ENCODE measurements around the gene BIK. TPM values are rescaled to one million over a fixed set of nuclear protein-coding genes. Genes with fewer than 3 reads are reported as not detected.

Gene BIK, protein sequence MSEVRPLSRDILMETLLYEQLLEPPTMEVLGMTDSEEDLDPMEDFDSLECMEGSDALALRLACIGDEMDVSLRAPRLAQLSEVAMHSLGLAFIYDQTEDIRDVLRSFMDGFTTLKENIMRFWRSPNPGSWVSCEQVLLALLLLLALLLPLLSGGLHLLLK
- 1 to 10 TPM; 1.5 to 1.9 TPM for total RNA-seq

DNA sequence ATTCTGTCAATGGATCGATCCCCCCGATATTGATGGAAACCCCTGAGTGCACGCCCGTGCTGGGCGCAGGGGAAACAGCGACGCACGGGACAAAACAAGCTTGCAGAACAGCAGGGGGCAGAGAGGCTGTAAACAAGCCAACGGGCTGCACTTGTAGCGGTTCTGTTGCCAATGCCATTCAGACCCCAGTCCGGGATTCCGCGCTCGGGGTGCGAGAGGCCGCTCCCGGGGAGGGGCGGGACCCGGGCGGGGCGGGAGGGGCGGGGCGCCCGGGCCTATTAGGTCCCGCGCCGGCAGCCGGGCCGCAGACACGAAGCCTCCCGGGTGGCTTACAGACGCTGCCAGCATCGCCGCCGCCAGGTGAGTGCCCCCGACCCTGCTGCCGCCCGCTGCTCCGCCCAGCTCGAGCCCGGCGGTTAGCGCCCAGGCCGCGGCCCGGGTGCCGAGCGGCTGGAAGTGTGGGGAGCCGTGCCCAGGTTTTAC lies at the start of gene BIK:
Gene BIK, plus strand, starts transcription at position 307 of the 483 bp plus-strand sequence. CDS start 13,273 bp downstream, outside the sequence.
- Mint-ChIP-seq H3K36me3 (no peaks in the 10 kb centered on the region), H3K9me3 (ENCODE audit: low read depth) (no peaks in the 10 kb centered on the region), H3K4me1 (peaks cover 7% of the 10 kb centered on the region), H3K27ac (no peak within 1 kb of the TSS), H3K4me3 (peak within 1 kb of the TSS; percentile 65), H3K27me3 (peaks cover 35% of the 10 kb centered on the region)
- CTCF ChIA-PET = interaction anchor here (1.2 to 2.5 kb wide), 3 partner anchors 8 to 32 kb away, joined by 3 to 7 read pairs (median 6); partner anchors contain the start of gene MCAT
- DNase-seq (peak; percentile 67), ATAC-seq (peak; percentile 75)

DNA sequence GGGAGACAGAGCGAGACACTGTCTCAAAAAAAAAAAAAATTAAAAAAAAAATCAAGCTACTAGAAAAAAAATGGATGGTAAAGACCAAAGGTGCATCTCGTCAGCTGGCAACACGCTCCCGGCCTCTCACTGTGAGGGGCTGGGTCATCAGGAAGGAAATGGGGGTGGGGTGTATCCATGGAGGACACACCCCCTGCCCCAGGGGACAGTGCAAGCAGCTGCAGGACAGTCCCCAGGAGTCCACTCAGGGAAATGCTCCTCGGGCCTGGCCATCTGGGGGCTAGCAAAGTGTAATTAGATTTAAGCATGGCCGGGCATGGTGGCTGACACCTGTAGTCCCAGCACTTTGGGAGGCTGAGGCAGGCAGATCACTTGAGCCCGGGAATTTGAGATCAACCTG lies 44.4 kb upstream of the BIK start:
- DNase-seq = no peak
- CTCF ChIA-PET = no interaction called here
- H3K27ac Mint-ChIP-seq = no peak overlapping the region
- no peak for ATAC-seq
- no peaks in the 10 kb centered on the region for H3K9me3 Mint-ChIP-seq (ENCODE audit: low read depth)
- no peaks in the 10 kb centered on the region for H3K4me1 Mint-ChIP-seq
- H3K27me3 Mint-ChIP-seq = no peaks in the 10 kb centered on the region
- H3K4me3 Mint-ChIP-seq = no peak overlapping the region
- no peaks in the 10 kb centered on the region for H3K36me3 Mint-ChIP-seq

DNA sequence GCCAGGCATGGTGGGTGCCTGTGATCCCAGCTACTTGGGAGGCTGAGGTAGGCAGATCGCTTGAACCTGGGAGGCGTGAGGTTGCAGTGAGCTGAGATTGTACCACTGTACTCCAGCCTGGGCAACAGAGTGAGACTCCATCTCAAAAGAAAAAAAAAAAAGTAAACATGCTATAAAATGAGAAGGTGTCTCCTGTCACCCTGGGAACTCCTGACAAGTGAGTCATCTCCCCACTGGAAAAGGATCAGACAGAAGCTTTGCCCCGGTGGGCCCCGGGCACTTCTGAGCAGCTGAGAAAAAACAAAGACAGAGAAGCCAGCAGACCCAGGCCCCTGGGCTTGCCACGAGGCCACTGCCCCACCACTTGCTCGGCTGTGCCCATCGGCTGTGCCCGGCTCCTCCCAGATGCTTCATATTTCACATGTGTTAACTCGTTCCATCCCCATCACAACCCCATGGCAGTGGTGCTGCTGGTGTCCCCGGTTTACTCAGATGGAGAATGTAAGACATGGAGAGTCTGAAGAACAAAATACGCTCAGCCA lies 43.6 kb upstream of the BIK start:
- H3K4me3 Mint-ChIP-seq = no peak overlapping the region
- no peaks in the 10 kb centered on the region for H3K27me3 Mint-ChIP-seq
- ATAC-seq (no peak), DNase-seq (no peak)
- no peak overlapping the region for H3K27ac Mint-ChIP-seq
- no peaks in the 10 kb centered on the region for H3K4me1 Mint-ChIP-seq
- CTCF ChIA-PET = no interaction called here
- no peaks in the 10 kb centered on the region for H3K9me3 Mint-ChIP-seq (ENCODE audit: low read depth)
- H3K36me3 Mint-ChIP-seq = no peaks in the 10 kb centered on the region

DNA sequence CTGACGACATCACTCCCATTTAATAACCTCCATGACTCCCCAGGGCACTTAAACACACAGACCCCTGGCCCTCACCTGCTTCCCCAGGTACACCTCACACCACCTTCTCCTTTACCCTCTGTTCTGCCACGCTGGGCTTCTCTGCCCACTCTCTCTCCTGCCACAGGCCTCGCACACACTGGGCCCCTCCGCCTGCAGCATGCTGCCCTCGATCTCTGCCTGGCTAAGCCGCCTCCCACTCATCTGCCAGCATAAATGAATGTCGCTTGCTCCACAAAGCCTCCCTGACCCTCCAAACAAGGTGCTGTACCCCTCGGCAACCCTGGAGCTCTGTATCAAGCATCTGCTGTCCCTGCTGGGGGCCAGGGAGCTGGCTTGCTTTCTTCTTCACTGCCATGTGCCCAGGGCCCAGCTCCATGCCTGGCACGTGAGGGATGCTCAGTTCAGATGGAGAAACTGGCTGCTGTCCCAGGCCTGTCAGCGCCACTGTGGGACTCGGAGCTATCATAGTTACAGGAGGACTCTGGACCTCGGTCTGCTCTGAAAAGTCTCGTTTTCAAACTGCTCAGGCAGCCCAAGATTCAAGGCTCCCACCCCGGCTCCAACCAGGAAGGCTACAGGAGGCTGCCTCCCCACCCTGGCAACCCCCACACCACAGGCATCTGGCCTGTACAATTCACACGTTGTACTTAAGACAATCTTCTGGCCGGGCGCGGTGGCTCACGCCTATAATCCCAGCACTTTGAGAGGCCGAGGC lies 33.3 kb upstream of the BIK start:
- H3K27me3 Mint-ChIP-seq = no peaks in the 10 kb centered on the region
- CTCF ChIA-PET = no interaction called here
- DNase-seq (no peak), ATAC-seq (no peak)
- H3K9me3 Mint-ChIP-seq (ENCODE audit: low read depth) = no peaks in the 10 kb centered on the region
- no peak overlapping the region for H3K4me3 Mint-ChIP-seq
- peaks cover 3% of the 10 kb centered on the region for H3K4me1 Mint-ChIP-seq
- no peak overlapping the region for H3K27ac Mint-ChIP-seq
- H3K36me3 Mint-ChIP-seq = no peaks in the 10 kb centered on the region

DNA sequence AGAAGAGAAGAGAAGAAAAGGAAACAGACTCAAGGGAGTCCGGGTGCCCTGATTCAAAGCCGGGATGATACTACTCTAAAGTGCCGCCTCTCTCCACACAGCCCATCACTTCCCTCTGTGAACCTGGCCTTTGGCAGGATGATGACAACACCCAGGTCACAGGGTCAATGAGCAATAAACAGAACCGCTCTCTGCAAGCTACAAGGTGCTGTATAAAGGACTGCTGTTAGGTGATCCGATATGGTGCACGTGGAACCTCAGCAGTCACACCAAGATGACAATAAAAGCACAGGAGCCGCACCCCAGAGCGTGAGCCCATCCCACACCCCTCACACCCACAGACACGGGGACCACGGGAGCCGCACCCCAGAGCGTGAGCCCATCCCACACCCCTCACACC lies 32.0 kb upstream of the BIK start:
- Mint-ChIP-seq H3K4me1 (peaks cover 3% of the 10 kb centered on the region), H3K36me3 (no peaks in the 10 kb centered on the region), H3K27me3 (no peaks in the 10 kb centered on the region), H3K4me3 (no peak overlapping the region), H3K27ac (no peak overlapping the region), H3K9me3 (ENCODE audit: low read depth) (no peaks in the 10 kb centered on the region)
- ATAC-seq = no peak
- CTCF ChIA-PET = no interaction called here
- DNase-seq = no peak

DNA sequence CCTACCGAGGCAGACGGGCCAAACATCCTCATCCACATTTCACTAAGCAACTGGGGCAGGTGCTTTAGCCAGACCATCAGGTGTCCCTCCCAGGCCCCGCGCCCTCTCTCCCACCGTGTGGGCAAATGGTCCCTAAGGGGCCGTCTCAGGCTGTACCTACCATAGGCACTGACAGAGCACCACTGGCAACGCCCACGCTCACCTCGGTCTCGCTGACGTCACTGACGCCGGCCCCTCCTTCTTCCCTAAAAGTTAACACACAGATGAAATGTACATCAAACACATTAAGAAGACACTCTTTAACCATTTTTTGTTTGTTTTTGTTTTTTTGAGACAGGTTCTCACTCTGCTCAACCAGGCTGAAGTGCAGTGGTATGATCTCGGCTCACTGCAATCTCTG lies 30.8 kb upstream of the BIK start:
- H3K27me3 Mint-ChIP-seq = no peaks in the 10 kb centered on the region
- H3K36me3 Mint-ChIP-seq = no peaks in the 10 kb centered on the region
- no peaks in the 10 kb centered on the region for H3K9me3 Mint-ChIP-seq (ENCODE audit: low read depth)
- H3K4me3 Mint-ChIP-seq = no peak overlapping the region
- peaks cover 3% of the 10 kb centered on the region for H3K4me1 Mint-ChIP-seq
- ATAC-seq (no peak), DNase-seq (no peak)
- no peak overlapping the region for H3K27ac Mint-ChIP-seq
- CTCF ChIA-PET = no interaction called here

DNA sequence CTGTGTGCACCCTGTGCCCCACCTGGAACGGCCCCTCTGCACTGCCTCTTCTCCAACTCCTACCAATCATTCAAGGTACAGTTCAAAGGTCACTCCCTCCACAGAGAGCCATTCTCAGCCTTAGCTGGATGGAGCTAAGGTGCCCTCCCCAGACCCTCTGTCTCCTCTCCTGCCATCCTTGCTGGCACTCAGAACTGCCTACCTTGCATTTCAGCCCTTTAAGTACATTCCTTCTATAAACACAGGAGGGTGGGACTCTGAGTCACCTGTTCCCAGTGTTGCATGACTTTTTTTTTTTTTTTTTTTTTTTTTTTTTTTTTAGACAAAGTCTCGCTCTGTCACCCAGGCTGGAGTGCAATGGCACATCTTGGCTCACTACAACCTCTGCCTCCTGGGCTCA lies 29.9 kb upstream of the BIK start:
- no peak for ATAC-seq
- DNase-seq = no peak
- peaks cover 8% of the 10 kb centered on the region for H3K4me1 Mint-ChIP-seq
- H3K36me3 Mint-ChIP-seq = peaks cover 5% of the 10 kb centered on the region
- no peak overlapping the region for H3K27ac Mint-ChIP-seq
- CTCF ChIA-PET = no interaction called here
- no peaks in the 10 kb centered on the region for H3K9me3 Mint-ChIP-seq (ENCODE audit: low read depth)
- H3K27me3 Mint-ChIP-seq = no peaks in the 10 kb centered on the region
- no peak overlapping the region for H3K4me3 Mint-ChIP-seq

DNA sequence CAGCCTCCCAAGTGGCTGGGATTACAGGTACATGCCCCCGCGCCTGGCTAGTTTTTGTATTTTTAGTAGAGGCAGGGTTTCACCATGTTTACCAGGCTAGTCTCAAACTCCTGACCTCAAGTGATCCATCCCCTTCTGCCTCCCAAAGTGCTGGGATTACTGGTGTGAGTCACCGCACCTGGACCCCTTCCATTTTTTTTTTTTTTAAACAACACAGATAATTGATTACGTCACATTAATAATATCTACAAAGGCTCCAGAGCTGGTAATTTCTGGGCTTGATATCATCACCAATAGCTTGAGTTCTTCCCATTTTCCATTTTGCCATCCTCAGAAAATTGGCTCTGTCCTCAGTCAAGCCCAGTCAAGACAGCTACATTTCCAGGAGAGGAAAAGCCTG lies 28.6 kb upstream of the BIK start:
- CTCF ChIA-PET = no interaction called here
- ATAC-seq = no peak
- no peak overlapping the region for H3K27ac Mint-ChIP-seq

DNA sequence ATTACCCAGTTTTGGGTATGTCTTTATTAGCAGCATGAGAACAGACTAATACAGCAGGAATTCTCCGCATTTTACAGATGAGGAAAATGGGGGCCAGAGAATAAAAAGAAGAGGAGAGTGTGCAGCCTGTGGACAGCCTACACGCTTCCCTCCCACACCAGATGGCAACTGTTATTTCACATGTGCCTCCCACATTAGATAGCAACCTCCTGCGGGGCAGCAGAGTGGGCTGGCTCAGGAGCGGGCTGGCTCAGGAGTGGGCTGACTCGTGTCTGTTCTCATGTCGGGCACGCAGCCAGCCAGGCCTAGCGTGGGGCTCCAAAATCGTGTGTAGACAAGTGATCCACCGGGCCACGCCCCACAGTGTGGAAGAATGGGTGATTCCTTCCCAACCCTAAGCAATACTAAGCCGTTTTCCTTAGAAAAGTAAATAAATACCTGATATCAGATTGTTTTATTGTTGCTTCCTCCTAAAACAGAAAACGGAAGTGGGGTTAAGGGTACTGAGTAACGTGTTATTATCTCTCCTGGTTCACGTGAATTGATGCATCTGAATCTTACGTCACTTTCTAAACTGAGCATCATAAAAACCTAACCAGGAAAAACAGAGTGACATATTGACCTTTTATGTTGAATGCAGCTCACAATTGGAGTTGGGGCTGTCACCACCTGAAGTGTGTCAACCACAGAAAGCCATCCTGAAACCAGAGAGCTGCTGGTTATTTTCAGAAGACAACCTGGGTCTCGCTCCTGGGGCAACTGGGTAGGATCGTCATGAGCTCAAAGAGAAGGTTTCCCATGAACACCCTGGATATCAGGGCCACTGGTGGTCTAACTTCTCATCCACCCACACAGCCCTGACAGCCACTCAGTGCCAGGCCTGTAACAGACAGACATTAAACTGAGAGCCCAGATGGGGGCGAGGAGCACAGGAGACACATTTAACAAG lies 24.6 kb upstream of the BIK start:
- Mint-ChIP-seq H3K4me1 (peaks cover 33% of the 10 kb centered on the region), H3K27me3 (no peaks in the 10 kb centered on the region), H3K4me3 (no peak overlapping the region), H3K9me3 (ENCODE audit: low read depth) (no peaks in the 10 kb centered on the region), H3K36me3 (peaks cover 8% of the 10 kb centered on the region), H3K27ac (peak overlapping the region; percentile 79)
- DNase-seq (peak; percentile 60), ATAC-seq (no peak)
- CTCF ChIA-PET = interaction anchor here (1.3 to 2.0 kb wide), 3 partner anchors 19 to 269 kb away, joined by 3 to 7 read pairs (median 4); no protein-coding TSS in a partner anchor

More for the DNA sequence above, 28.6 kb upstream of the BIK start:
- DNase-seq = no peak
- Mint-ChIP-seq H3K36me3 (peaks cover 8% of the 10 kb centered on the region), H3K4me3 (no peak overlapping the region), H3K9me3 (ENCODE audit: low read depth) (no peaks in the 10 kb centered on the region), H3K4me1 (peaks cover 22% of the 10 kb centered on the region), H3K27me3 (no peaks in the 10 kb centered on the region)

DNA sequence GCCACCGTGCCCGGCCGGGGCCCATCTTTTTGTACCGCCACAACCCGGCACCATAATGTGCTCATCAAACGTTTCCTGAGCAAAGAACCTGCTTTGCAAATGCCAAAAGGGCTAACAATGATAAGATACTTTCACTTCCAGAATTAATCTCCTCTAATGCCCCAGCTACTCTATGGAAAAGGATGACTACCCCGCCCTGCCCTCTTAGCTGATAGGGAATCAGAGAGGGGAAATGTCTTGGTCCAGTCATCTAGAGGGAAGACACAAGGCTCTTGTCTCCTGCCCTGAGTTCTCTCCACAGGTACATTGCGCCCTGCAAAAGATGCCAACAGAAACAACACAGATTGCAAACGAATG lies 21.9 kb upstream of the BIK start:
- peak overlapping the region; percentile 89 for H3K27ac Mint-ChIP-seq
- H3K9me3 Mint-ChIP-seq (ENCODE audit: low read depth) = no peaks in the 10 kb centered on the region
- H3K4me1 Mint-ChIP-seq = peaks cover 35% of the 10 kb centered on the region
- CTCF ChIA-PET = no interaction called here
- peaks cover 8% of the 10 kb centered on the region for H3K36me3 Mint-ChIP-seq
- DNase-seq = no peak
- H3K27me3 Mint-ChIP-seq = no peaks in the 10 kb centered on the region
- ATAC-seq = peak; percentile 3
- H3K4me3 Mint-ChIP-seq = peak overlapping the region; percentile 85

DNA sequence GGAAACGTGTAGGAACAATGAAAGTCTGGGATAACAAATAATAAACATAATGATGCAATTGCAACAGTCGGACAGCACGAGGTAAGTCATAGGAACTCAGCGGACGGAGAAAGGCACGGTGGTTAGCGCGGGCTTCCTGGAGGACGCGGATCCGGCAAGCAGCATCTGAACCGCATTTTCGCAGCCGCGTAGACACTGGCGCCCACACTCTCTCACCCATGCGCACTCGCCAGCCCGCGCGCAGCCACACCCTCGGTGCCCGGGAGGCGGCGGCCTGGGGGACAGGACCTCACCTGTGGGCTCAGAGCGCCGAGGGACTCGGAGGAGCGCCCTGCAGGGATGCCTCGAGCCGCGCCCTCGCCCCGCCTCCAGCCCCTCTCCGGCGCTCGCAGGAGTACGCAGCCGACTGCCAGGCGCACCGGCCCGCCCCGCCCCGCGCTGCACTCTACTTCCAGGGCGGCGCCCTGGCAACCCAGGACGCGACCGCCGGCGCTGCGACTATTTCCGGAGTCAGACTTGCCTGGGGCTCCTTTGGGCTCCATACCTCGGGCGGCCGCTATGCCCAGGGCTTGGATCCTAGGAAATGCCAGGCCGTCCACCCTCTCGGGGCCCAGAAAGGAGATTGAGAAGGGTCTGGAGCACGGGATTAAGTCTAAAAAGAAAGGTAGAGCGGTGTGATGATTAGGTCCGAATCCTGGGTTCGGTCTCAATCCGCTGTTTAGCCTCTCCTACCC lies 21.4 kb upstream of the BIK start, which contains the start of gene TTLL1:
Gene TTLL1, minus strand, starts transcription at position 408 of the 734 bp plus-strand sequence. CDS start 13,805 bp downstream, outside the sequence.
- no peaks in the 10 kb centered on the region for H3K27me3 Mint-ChIP-seq
- H3K4me3 Mint-ChIP-seq = peak within 1 kb of the TSS; percentile 85
- CTCF ChIA-PET = no interaction called here
- H3K27ac Mint-ChIP-seq = peak within 1 kb of the TSS; percentile 89
- ATAC-seq = peak; percentile 97
- H3K4me1 Mint-ChIP-seq = peaks cover 35% of the 10 kb centered on the region
- H3K36me3 Mint-ChIP-seq = peaks cover 8% of the 10 kb centered on the region
- peak; percentile 96 for DNase-seq
- no peaks in the 10 kb centered on the region for H3K9me3 Mint-ChIP-seq (ENCODE audit: low read depth)

DNA sequence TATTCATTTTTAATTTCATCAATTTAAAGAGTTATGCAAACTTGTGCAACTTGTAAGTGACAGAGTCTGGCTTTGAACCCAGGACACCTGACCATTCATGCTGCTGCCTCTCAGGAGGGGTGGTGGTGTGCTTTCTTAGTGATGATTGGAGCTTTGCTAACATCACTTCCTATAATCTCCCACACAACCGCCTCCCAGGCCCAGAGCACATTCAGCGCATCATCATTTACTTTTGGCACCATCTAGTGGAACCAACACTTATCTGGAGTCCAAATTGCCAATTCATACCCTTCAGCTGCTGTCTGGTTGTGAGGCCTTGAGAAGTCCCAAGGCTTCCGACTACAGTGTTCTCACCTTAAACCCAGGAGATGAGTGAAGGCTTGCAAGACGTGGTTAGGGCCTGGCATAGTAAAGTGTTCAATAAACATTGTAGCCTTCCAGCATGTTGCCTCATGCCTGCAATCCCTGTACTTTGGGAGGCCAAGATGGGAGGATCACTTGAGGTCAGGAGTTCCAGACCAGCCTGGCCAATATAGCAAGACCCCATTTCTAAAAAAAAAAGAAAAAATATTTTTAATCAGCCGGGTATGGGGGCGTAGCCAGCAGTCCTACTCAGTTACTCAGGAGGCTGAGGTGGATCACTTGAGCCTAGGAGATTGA lies 20.3 kb upstream of the BIK start:
- CTCF ChIA-PET = interaction anchor here (0.6 to 1.4 kb wide), 10 partner anchors 9 to 529 kb away, joined by 3 to 7 read pairs (median 4); no protein-coding TSS in a partner anchor
- Mint-ChIP-seq H3K36me3 (peaks cover 7% of the 10 kb centered on the region), H3K9me3 (ENCODE audit: low read depth) (no peaks in the 10 kb centered on the region), H3K4me3 (peak overlapping the region; percentile 85), H3K27ac (no peak overlapping the region), H3K4me1 (peaks cover 34% of the 10 kb centered on the region), H3K27me3 (no peaks in the 10 kb centered on the region)
- peak; percentile 74 for DNase-seq
- peak; percentile 16 for ATAC-seq

Measured in activated CD8-positive, alpha-beta memory T cell treated with anti-CD3 and anti-CD28 coated beads, Interleukin-2, amount 10 ng/mL, durations not matched to agents 7 days and 5 days (primary cell).